Calu3 (cell line): Measurements from ENCODE around the gene PDE4B. TPM values are rescaled to one million over a fixed set of nuclear protein-coding genes. Genes with fewer than 3 reads are reported as not detected.
A peak's percentile ranks its signal among the peaks of the same experiment; 100 is the strongest.

Source experiments
- BruUV-seq: library from RNA; stranded (reverse); fragments of 400-500 nt; replicated peaks from 2 replicates; lab custom pipeline; 2021; lab: Mats Ljungman, UMichigan
- CTCF ChIA-PET: fragments of 300-600 bp; sonication (Branson Sonifier 250); formaldehyde crosslinking; loops from one replicate; lab custom pipeline; 2022; ENCODE audit warnings: antibody characterized with exemption; lab: Charles Lee
- DNase-seq: peaks from one replicate; pipeline ENCODE4 v3.0.0; 2022
- H3K27ac Mint-ChIP-seq: one replicate; pipeline ENCODE4 v1.8.0; 2022; ENCODE audit warnings: mixed read lengths; ENCODE audit not compliant: unreplicated experiment
- H3K27me3 Mint-ChIP-seq: one replicate; pipeline ENCODE4 v1.8.0; 2022; ENCODE audit warnings: mixed read lengths; ENCODE audit not compliant: unreplicated experiment
- H3K36me3 Mint-ChIP-seq: one replicate; pipeline ENCODE4 v1.8.0; 2022; ENCODE audit warnings: mild to moderate bottlenecking, moderate library complexity, mixed read lengths; ENCODE audit not compliant: insufficient read depth, unreplicated experiment
- H3K4me1 Mint-ChIP-seq: one replicate; pipeline ENCODE4 v1.8.0; 2022; ENCODE audit warnings: mild to moderate bottlenecking, low read depth, mixed read lengths; ENCODE audit not compliant: unreplicated experiment
- H3K4me3 Mint-ChIP-seq: one replicate; pipeline ENCODE4 v1.8.0; 2022; ENCODE audit warnings: mild to moderate bottlenecking, low read depth, moderate library complexity, mixed read lengths; ENCODE audit not compliant: unreplicated experiment
- H3K9me3 Mint-ChIP-seq: one replicate; pipeline ENCODE4 v1.8.0; 2022; ENCODE audit warnings: low read depth, mixed read lengths; ENCODE audit not compliant: unreplicated experiment
- intact Hi-C: fragments of 100-400 bp; cut with micrococcal nuclease; formaldehyde crosslinking; loops from one replicate; pipeline ENCODE4 v1.10.0; 2022; ENCODE audit not compliant: unreplicated experiment
- total RNA-seq: library from RNA; stranded (reverse); gene quantifications from 2 replicates; pipeline ENCODE4 v1.2.3, GENCODE V29; 2022
- TF ChIP-seq, protein P1 (sequence below): fragments of 200-600 bp; IDR thresholded peaks from one replicate; pipeline ENCODE4 v1.8.0; 2022; ENCODE audit warnings: antibody characterized with exemption; ENCODE audit not compliant: unreplicated experiment

Gene PDE4B
- total RNA-seq, 1 experiment from 2014 or later = 2.9 TPM

DNA sequence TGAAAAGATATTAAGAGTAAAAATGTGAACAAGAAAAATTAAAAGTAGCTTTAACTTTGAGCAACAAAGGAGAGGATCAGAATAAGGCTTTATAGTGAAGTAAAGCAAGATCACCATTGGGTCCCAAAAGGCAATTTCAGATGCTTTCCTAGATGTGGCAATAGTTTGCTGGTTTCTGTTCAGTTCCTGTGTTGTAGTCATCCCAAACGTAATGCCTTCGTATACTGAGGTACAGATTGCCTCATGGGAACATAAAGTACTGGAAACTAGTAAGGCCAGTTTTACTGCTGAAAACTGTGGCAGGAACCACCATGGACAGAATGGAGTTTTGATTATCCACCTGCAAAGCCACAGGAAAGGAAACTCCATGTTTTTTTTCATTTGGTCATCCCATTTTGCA is 457.8 kb downstream of the PDE4B start:
- H3K27me3 Mint-ChIP-seq = no peaks in the 10 kb centered on the region
- CTCF ChIA-PET = interaction anchor here (2.2 to 3.2 kb wide), 2 partner anchors 8 to 196 kb away, joined by 9 to 18 read pairs; no protein-coding TSS in a partner anchor

DNA sequence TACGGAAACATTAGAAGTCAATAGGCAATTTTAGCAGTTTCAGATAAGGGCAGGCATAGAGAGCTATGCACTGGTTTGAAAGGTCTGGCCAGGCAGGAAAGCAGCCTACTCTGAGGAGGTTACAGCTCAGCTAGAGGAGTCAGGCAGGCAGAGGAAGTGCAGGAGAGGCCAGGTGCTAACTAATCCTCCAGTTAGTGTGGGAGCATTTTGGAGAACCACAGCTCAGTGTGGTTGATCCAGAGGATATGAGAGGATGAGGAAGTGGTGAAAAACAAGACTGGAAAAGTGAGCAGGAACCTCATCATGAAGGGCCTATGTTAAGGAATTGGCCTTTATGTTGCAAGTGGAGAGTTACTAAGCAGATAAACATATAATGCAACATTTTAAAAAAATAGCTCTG is 458.9 kb downstream of the PDE4B start:
- TF ChIP-seq, protein P1, sequence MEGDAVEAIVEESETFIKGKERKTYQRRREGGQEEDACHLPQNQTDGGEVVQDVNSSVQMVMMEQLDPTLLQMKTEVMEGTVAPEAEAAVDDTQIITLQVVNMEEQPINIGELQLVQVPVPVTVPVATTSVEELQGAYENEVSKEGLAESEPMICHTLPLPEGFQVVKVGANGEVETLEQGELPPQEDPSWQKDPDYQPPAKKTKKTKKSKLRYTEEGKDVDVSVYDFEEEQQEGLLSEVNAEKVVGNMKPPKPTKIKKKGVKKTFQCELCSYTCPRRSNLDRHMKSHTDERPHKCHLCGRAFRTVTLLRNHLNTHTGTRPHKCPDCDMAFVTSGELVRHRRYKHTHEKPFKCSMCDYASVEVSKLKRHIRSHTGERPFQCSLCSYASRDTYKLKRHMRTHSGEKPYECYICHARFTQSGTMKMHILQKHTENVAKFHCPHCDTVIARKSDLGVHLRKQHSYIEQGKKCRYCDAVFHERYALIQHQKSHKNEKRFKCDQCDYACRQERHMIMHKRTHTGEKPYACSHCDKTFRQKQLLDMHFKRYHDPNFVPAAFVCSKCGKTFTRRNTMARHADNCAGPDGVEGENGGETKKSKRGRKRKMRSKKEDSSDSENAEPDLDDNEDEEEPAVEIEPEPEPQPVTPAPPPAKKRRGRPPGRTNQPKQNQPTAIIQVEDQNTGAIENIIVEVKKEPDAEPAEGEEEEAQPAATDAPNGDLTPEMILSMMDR = no peak
- CTCF ChIA-PET = interaction anchor here (2.2 to 3.2 kb wide), 2 partner anchors 9 to 195 kb away, joined by 9 to 18 read pairs; no protein-coding TSS in a partner anchor

More for the DNA sequence above, 457.8 kb downstream of the PDE4B start:
- TF ChIP-seq, protein P1 = no peak
- intact Hi-C loops = no loop called here
- no TSS peak for BruUV-seq
- Mint-ChIP-seq H3K4me1 (peaks cover 11% of the 10 kb centered on the region), H3K4me3 (no peak overlapping the region), H3K9me3 (no peaks in the 10 kb centered on the region), H3K36me3 (no peaks in the 10 kb centered on the region), H3K27ac (no peak overlapping the region)
- DNase-seq = no peak

DNA sequence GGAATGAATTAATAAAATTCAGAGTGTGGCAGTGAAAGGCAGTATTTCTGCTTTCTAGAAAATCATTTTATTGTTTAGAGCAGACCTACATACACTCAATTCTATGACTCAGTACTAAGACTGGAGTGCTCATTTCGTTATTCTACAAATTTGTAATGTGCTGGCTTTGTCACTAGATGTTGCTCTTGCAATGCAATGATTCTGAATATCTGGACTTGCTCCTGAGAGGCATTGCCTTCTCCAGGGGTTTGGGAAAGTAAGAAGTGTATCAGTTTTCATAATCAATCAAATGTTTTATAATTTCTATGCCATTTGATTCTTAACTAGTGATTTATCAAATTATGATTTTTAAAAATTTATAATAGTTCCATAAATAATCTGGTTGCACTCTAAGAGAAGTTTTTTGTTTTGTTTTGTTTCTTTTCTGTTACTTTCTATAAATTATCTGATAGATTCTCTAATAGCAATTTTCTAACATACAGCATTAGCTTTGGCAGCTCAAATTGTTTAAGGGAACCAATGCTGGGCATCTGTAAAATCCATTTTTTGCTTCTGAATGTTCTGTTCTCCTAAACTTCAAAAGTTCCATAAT is 460.7 kb downstream of the PDE4B start:
- intact Hi-C loops = loop anchor here (1.0 to 2.0 kb wide), 3 partner anchors 193 to 473 kb away; no protein-coding TSS in a partner anchor
- peak; percentile 39 for DNase-seq
- CTCF ChIA-PET = interaction anchor here (1.4 kb wide), 1 partner anchor 193 kb away, joined by 6 read pairs; no protein-coding TSS in a partner anchor
- Mint-ChIP-seq H3K4me3 (no peak overlapping the region), H3K27me3 (no peaks in the 10 kb centered on the region), H3K27ac (no peak overlapping the region), H3K9me3 (no peaks in the 10 kb centered on the region), H3K36me3 (no peaks in the 10 kb centered on the region), H3K4me1 (peaks cover 11% of the 10 kb centered on the region)
- TF ChIP-seq, protein P1 = peak; percentile 67
- no TSS peak for BruUV-seq

More for the DNA sequence above, 458.9 kb downstream of the PDE4B start:
- no peaks in the 10 kb centered on the region for H3K9me3 Mint-ChIP-seq
- H3K27ac Mint-ChIP-seq = no peak overlapping the region
- no TSS peak for BruUV-seq
- intact Hi-C loops = no loop called here
- H3K36me3 Mint-ChIP-seq = no peaks in the 10 kb centered on the region
- no peak overlapping the region for H3K4me3 Mint-ChIP-seq
- no peaks in the 10 kb centered on the region for H3K27me3 Mint-ChIP-seq
- DNase-seq = no peak
- H3K4me1 Mint-ChIP-seq = peaks cover 11% of the 10 kb centered on the region

DNA sequence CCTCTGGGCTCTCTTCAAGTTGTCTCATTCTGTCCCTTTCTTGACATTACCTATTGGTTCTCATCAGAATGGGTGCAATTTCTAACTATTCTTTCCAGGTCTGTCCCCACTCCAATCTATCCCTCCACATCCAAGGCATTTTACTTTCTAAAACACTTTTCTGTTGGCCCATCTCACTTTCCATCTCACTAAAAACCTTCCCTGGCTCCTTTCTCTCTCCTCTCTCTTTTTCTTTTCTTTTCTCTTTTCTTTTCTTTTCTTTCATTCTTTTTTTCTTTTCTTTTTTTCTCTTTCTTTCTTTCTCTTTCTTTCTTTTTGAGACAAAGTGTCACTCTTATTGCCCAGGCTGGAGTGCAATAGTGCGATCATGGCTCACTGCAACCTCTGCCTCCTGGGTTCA is 462.1 kb downstream of the PDE4B start:
- peaks cover 11% of the 10 kb centered on the region for H3K4me1 Mint-ChIP-seq
- no peak overlapping the region for H3K4me3 Mint-ChIP-seq
- no peak overlapping the region for H3K27ac Mint-ChIP-seq
- no peaks in the 10 kb centered on the region for H3K27me3 Mint-ChIP-seq
- no TSS peak for BruUV-seq
- TF ChIP-seq, protein P1 = no peak
- H3K36me3 Mint-ChIP-seq = no peaks in the 10 kb centered on the region
- DNase-seq = no peak
- CTCF ChIA-PET = interaction anchor here (0.7 to 1.4 kb wide), 2 partner anchors 191 to 537 kb away, joined by 4 to 6 read pairs; no protein-coding TSS in a partner anchor
- H3K9me3 Mint-ChIP-seq = no peaks in the 10 kb centered on the region
- intact Hi-C loops = no loop called here
